Uterus (tissue), 4 donors: Measurements from ENCODE around the gene IL4I1. TPM values are rescaled to one million over a fixed set of nuclear protein-coding genes. Genes with fewer than 3 reads are reported as not detected.

Experiments used
- DNase-seq, 2 donors: peaks; one replicate each; pipeline ENCODE4 v3.0.0-alpha.2; 2019 to 2020
- H3K27ac ChIP-seq, 2 donors: fragments of 200-600 bp; sonication (generic); 1 replicate in 1 of 2; 2 replicates in 1 of 2; pipeline ENCODE4 v1.5.1; 2016 to 2018
- H3K27me3 ChIP-seq, 2 donors: fragments of 200-600 bp; sonication (generic); one replicate each; pipeline ENCODE4 v1.5.1; 2018 to 2019; ENCODE audit warnings: control low read depth in 1 of 2
- H3K36me3 ChIP-seq, 2 donors: fragments of 200-600 bp; sonication (generic); one replicate each; pipeline ENCODE4 v1.5.1; 2019; ENCODE audit warnings: control low read depth in 1 of 2
- H3K4me1 ChIP-seq, 2 donors: fragments of 200-600 bp; sonication (generic); one replicate each; pipeline ENCODE4 v1.5.1; 2018 to 2019; ENCODE audit warnings: control low read depth in 1 of 2
- H3K4me3 ChIP-seq, 2 donors: fragments of 200-600 bp; sonication (generic); 1 replicate in 1 of 2; 2 replicates in 1 of 2; pipeline ENCODE4 v1.5.1; 2018 to 2019; ENCODE audit warnings: mild to moderate bottlenecking in 1 of 2
- H3K9me3 ChIP-seq, 2 donors: fragments of 200-600 bp; sonication (generic); one replicate each; pipeline ENCODE4 v1.5.1; 2019; ENCODE audit warnings: control low read depth in 1 of 2
- CTCF ChIP-seq, 4 experiments: fragments of 200-600 bp in 2 of 4; fragments of 450-650 bp in 2 of 4; sonication (generic) in 2 of 4; IDR thresholded peaks; one replicate each; pipeline ENCODE4 v1.5.1; 2016 to 2019; ENCODE audit warnings: antibody characterized with exemption in 4 of 4, mild to moderate bottlenecking in 2 of 4, moderate library complexity in 1 of 4
- POLR2A ChIP-seq, 2 donors: fragments of 450-650 bp; IDR thresholded peaks; one replicate each; pipeline ENCODE4 v1.6.1; 2016; ENCODE audit warnings: antibody characterized with exemption in 2 of 2, mild to moderate bottlenecking in 1 of 2, moderate library complexity in 1 of 2
- intact Hi-C: fragments of 100-400 bp; cut with DNase I; formaldehyde crosslinking; loops from one replicate; pipeline ENCODE4 v1.15.1; 2023; ENCODE audit warnings: low total_unique reads
- total RNA-seq, 4 donors: library from RNA; depleted of rRNA in 3 of 4; stranded (reverse); fragments of >200 nt in 3 of 4; gene quantifications; one replicate each; pipeline versions ENCODE4 v1.1.0 to v1.2.4, GENCODE V29; 2014 to 2023
- donor health status: DM: yes; HTN: yes; CAD: no.

The IL4I1 gene
- total RNA-seq, 4 donors from 2014 or later: 0.82 to 1.2 TPM; not detected in 2

GRCh38 chr19:49880162-49880869 lies 16.4 kb downstream of the IL4I1 start:
- no peak overlapping the region for H3K27ac ChIP-seq
- no peaks in the 10 kb centered on the region for H3K27me3 ChIP-seq
- no peak overlapping the region for H3K4me3 ChIP-seq
- intact Hi-C loops: no loop called here
- peaks cover 0 to 7% of the 10 kb centered on the region in 2 donors for H3K4me1 ChIP-seq
- no peaks in the 10 kb centered on the region for H3K9me3 ChIP-seq
- no peaks in the 10 kb centered on the region for H3K36me3 ChIP-seq
- peak in 1 of 2 donors; percentile 19 for DNase-seq
- TF ChIP-seq CTCF (IDR thresholded peaks at IDR 0.05) (no peak), POLR2A (IDR thresholded peaks at IDR 0.05) (no peak)

- no peaks in the 10 kb centered on the region for H3K36me3 ChIP-seq
- no peaks in the 10 kb centered on the region for H3K27me3 ChIP-seq
- no peak overlapping the region for H3K27ac ChIP-seq
- no peak overlapping the region for H3K4me3 ChIP-seq
- TF ChIP-seq CTCF (IDR thresholded peaks at IDR 0.05): no peak
- TF ChIP-seq POLR2A (IDR thresholded peaks at IDR 0.05): no peak
- intact Hi-C loops: no loop called here
- H3K9me3 ChIP-seq: no peaks in the 10 kb centered on the region
- peak in 1 of 2 donors; percentile 24 for DNase-seq
- H3K4me1 ChIP-seq: peaks cover 0 to 7% of the 10 kb centered on the region in 2 donors
Measured at GRCh38 chr19:49879243-49879963, 17.3 kb downstream of the IL4I1 start.

- intact Hi-C loops: no loop called here
- no peaks in the 10 kb centered on the region for H3K27me3 ChIP-seq
- TF ChIP-seq POLR2A (IDR thresholded peaks at IDR 0.05): no peak
- TF ChIP-seq CTCF (IDR thresholded peaks at IDR 0.05): no peak
- H3K4me1 ChIP-seq: peaks cover 0 to 7% of the 10 kb centered on the region in 2 donors
- peak overlapping the region in 1 of 2 donors; percentile 51 for H3K4me3 ChIP-seq
- peak overlapping the region; percentile 96 to 100 for H3K27ac ChIP-seq
- no peaks in the 10 kb centered on the region for H3K9me3 ChIP-seq
- peak in 1 of 2 donors; percentile 34 for DNase-seq
- no peaks in the 10 kb centered on the region for H3K36me3 ChIP-seq
Measured at GRCh38 chr19:49878744-49879070, 18.0 kb downstream of the IL4I1 start.

GRCh38 chr19:49877879-49878743 lies 18.6 kb downstream of the IL4I1 start:
- TF ChIP-seq CTCF (IDR thresholded peaks at IDR 0.05): peak in 1 of 4 experiments; percentile 20
- no peak for TF ChIP-seq POLR2A (IDR thresholded peaks at IDR 0.05)
- H3K9me3 ChIP-seq: no peaks in the 10 kb centered on the region
- peak overlapping the region; percentile 96 to 100 for H3K27ac ChIP-seq
- intact Hi-C loops: no loop called here
- no peaks in the 10 kb centered on the region for H3K27me3 ChIP-seq
- H3K4me3 ChIP-seq: peak overlapping the region; percentile 51 to 100
- H3K4me1 ChIP-seq: peaks cover 0 to 7% of the 10 kb centered on the region in 2 donors
- DNase-seq: peak; percentile 98 to 99
- H3K36me3 ChIP-seq: no peaks in the 10 kb centered on the region
